Astrocyte (in vitro differentiated cells and primary cell): Measurements from ENCODE around the gene MAG. TPM values are rescaled to one million over a fixed set of nuclear protein-coding genes. Genes with fewer than 3 reads are reported as not detected.

ENCODE experiments used
- DNase-seq: peaks from one replicate; pipeline ENCODE4 v3.0.0-alpha.2; 2010; ENCODE audit warnings: low read depth
- FAIRE-seq: peaks from 2 replicates; lab custom pipeline; 2011; peaks lifted over from hg19 to GRCh38; lab: Jason Lieb, UNC
- H2AFZ ChIP-seq: 2 replicates; pipeline ENCODE4 v1.6.0; 2012; ENCODE audit warnings: low read depth, low read length, inconsistent platforms
- H3K27ac ChIP-seq: 2 replicates; pipeline ENCODE4 v1.5.1; 2011; ENCODE audit warnings: low read depth, low read length, inconsistent platforms
- H3K27me3 ChIP-seq: 2 replicates; pipeline ENCODE4 v1.6.0; 2011; ENCODE audit warnings: low read length, inconsistent platforms; ENCODE audit not compliant: insufficient read depth
- H3K36me3 ChIP-seq: 2 replicates; pipeline ENCODE4 v1.5.1; 2011; ENCODE audit warnings: low read length, inconsistent platforms; ENCODE audit not compliant: insufficient read depth
- H3K4me1 ChIP-seq: 2 replicates; pipeline ENCODE4 v1.5.1; 2011; ENCODE audit warnings: low read length, inconsistent platforms; ENCODE audit not compliant: insufficient read depth
- H3K4me2 ChIP-seq: 2 replicates; pipeline ENCODE4 v1.6.0; 2012; ENCODE audit warnings: low read length, inconsistent platforms
- H3K4me3 ChIP-seq: 2 replicates; pipeline ENCODE4 v1.5.1; 2011; ENCODE audit warnings: low read depth, mild to moderate bottlenecking, low read length, inconsistent platforms; ENCODE audit not compliant: insufficient read depth
- H3K79me2 ChIP-seq: 2 replicates; pipeline ENCODE4 v1.6.0; 2012; ENCODE audit warnings: mild to moderate bottlenecking, low read length, inconsistent platforms; ENCODE audit not compliant: insufficient read depth
- H3K9ac ChIP-seq: 2 replicates; pipeline ENCODE4 v1.6.0; 2012; ENCODE audit warnings: mild to moderate bottlenecking, low read length, inconsistent platforms
- H3K9me3 ChIP-seq: 2 replicates; pipeline ENCODE4 v1.5.1; 2012; ENCODE audit warnings: low read depth, mild to moderate bottlenecking, low read length, inconsistent platforms; ENCODE audit not compliant: insufficient read depth
- H4K20me1 ChIP-seq: 2 replicates; pipeline ENCODE4 v1.6.0; 2012; ENCODE audit warnings: low read length, inconsistent platforms; ENCODE audit not compliant: insufficient read depth
- H3K27ac Mint-ChIP-seq: one replicate; pipeline ENCODE4 v1.8.0; 2021; ENCODE audit warnings: mild to moderate bottlenecking, mixed read lengths; ENCODE audit not compliant: unreplicated experiment
- H3K27me3 Mint-ChIP-seq: one replicate; pipeline ENCODE4 v1.8.0; 2021; ENCODE audit warnings: low read depth, mixed read lengths; ENCODE audit not compliant: unreplicated experiment
- H3K36me3 Mint-ChIP-seq: one replicate; pipeline ENCODE4 v1.8.0; 2021; ENCODE audit warnings: low read depth, mixed read lengths; ENCODE audit not compliant: unreplicated experiment
- H3K4me1 Mint-ChIP-seq: one replicate; pipeline ENCODE4 v1.8.0; 2021; ENCODE audit warnings: low read depth, mixed read lengths; ENCODE audit not compliant: unreplicated experiment
- H3K4me3 Mint-ChIP-seq: one replicate; pipeline ENCODE4 v1.8.0; 2021; ENCODE audit warnings: mild to moderate bottlenecking, moderate library complexity, mixed read lengths; ENCODE audit not compliant: unreplicated experiment
- H3K9me3 Mint-ChIP-seq: one replicate; pipeline ENCODE4 v1.8.0; 2021; ENCODE audit warnings: mild to moderate bottlenecking, mixed read lengths; ENCODE audit not compliant: unreplicated experiment
- EZH2 ChIP-seq: IDR thresholded peaks from 2 replicates; pipeline ENCODE4 v1.6.1; 2012; ENCODE audit warnings: mild to moderate bottlenecking, low read length, inconsistent platforms; ENCODE audit not compliant: insufficient read depth
- total RNA-seq: library from RNA; stranded (reverse); gene quantifications from 2 replicates; pipeline ENCODE4 v1.2.1, GENCODE V29; 2021
- TF ChIP-seq, protein P1 (sequence below): IDR thresholded peaks from 2 replicates; pipeline ENCODE4 v1.5.1; 2011; ENCODE audit warnings: low read depth, mild to moderate bottlenecking, inconsistent platforms, low read length, moderate library complexity; ENCODE audit not compliant: insufficient read depth

The MAG gene
- total RNA-seq, 1 donor from 2014 or later = not detected

DNA sequence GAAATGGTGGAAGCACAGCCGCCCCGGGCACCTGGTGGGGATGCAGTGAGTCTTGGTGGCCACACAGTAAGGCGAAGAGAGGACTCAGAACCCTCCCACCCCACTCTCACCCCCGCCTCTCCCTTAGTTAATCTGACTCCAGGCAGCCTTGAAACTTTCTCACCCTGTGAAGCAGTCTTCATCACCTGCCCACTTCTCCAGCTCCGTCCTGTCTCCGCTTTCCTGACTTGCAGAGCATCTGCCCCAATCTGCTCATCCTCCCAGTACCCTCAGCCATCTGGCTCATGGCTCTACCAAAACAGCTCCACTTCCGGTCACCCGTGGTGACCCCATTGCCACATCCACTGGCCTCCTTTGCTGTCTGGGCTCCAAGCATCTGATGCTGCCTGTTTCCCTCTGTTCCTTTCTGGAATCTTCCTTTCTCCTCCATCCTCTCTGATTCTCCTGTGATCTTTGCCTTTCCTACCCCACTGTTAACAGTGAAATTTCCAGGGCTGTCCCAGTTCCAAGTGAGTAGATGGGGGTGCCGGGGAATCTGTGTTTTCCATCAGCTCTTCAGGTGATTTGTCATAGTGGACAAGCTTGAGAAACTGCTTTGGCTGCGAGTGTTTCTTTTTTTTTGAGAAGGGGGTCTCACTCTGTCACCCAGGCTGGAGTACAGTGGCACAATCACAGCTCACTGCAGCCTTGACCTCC lies 18.9 kb upstream of the MAG start:
- peaks cover 15% of the 10 kb centered on the region for H3K36me3 ChIP-seq
- H3K4me1 ChIP-seq = no peaks in the 10 kb centered on the region
- H3K4me3 Mint-ChIP-seq = peak overlapping the region; percentile 30
- peaks cover 12% of the 10 kb centered on the region for H3K79me2 ChIP-seq
- no peaks in the 10 kb centered on the region for H3K27me3 ChIP-seq
- H3K9ac ChIP-seq = no peak overlapping the region
- no peak for TF ChIP-seq EZH2
- TF ChIP-seq, protein P1, sequence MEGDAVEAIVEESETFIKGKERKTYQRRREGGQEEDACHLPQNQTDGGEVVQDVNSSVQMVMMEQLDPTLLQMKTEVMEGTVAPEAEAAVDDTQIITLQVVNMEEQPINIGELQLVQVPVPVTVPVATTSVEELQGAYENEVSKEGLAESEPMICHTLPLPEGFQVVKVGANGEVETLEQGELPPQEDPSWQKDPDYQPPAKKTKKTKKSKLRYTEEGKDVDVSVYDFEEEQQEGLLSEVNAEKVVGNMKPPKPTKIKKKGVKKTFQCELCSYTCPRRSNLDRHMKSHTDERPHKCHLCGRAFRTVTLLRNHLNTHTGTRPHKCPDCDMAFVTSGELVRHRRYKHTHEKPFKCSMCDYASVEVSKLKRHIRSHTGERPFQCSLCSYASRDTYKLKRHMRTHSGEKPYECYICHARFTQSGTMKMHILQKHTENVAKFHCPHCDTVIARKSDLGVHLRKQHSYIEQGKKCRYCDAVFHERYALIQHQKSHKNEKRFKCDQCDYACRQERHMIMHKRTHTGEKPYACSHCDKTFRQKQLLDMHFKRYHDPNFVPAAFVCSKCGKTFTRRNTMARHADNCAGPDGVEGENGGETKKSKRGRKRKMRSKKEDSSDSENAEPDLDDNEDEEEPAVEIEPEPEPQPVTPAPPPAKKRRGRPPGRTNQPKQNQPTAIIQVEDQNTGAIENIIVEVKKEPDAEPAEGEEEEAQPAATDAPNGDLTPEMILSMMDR = no peak
- no peak overlapping the region for H3K27ac ChIP-seq
- H3K27ac Mint-ChIP-seq = no peak overlapping the region
- peaks cover 15% of the 10 kb centered on the region for H3K36me3 Mint-ChIP-seq
- FAIRE-seq = no peak
- H3K4me2 ChIP-seq = no peak overlapping the region
- no peak for DNase-seq
- H3K9me3 ChIP-seq = no peaks in the 10 kb centered on the region
- no peaks in the 10 kb centered on the region for H3K9me3 Mint-ChIP-seq
- no peak overlapping the region for H2AFZ ChIP-seq
- H3K4me1 Mint-ChIP-seq = no peaks in the 10 kb centered on the region
- peaks cover 26% of the 10 kb centered on the region for H4K20me1 ChIP-seq
- no peaks in the 10 kb centered on the region for H3K27me3 Mint-ChIP-seq
- H3K4me3 ChIP-seq = no peak overlapping the region

- Histone ChIP-seq H3K4me3 (no peak overlapping the region), H3K9me3 (no peaks in the 10 kb centered on the region), H3K4me2 (no peak overlapping the region), H2AFZ (no peak overlapping the region), H4K20me1 (peaks cover 26% of the 10 kb centered on the region), H3K9ac (no peak overlapping the region), H3K27ac (no peak overlapping the region), H3K27me3 (no peaks in the 10 kb centered on the region), H3K36me3 (peaks cover 15% of the 10 kb centered on the region), H3K4me1 (no peaks in the 10 kb centered on the region), H3K79me2 (peaks cover 12% of the 10 kb centered on the region)
- DNase-seq (no peak), FAIRE-seq (no peak)
- no peaks in the 10 kb centered on the region for H3K27me3 Mint-ChIP-seq
- TF ChIP-seq, protein P1 = no peak
- TF ChIP-seq EZH2 = no peak
- H3K27ac Mint-ChIP-seq = no peak overlapping the region
- peaks cover 15% of the 10 kb centered on the region for H3K36me3 Mint-ChIP-seq
- H3K4me3 Mint-ChIP-seq = no peak overlapping the region
- H3K4me1 Mint-ChIP-seq = no peaks in the 10 kb centered on the region
- H3K9me3 Mint-ChIP-seq = no peaks in the 10 kb centered on the region
Measured at GRCh38 chr19:35273686-35274259, 18.2 kb upstream of the MAG start.

DNA sequence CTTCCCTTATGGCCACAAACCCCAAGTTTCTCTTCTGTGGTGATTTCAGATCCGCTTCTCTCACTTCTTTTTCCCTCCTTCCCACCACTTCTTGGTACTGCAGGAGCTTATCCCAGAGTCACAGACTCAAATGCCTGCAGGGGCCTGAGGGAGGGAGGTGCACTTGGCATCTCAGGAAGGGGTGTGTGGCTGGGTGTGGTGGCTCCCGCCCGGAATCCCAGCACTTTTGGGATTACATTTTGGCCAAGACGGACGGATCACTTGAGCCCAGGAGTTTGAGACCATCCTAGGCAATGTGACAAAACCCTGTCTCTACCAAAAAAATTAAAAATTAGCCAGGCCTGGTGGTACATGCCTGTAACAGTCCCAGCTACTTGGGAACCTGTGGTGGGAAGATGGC lies 17.6 kb upstream of the MAG start:
- H3K4me3 ChIP-seq = no peak overlapping the region
- no peaks in the 10 kb centered on the region for H3K27me3 ChIP-seq
- no peaks in the 10 kb centered on the region for H3K27me3 Mint-ChIP-seq
- no peak overlapping the region for H3K4me2 ChIP-seq
- no peaks in the 10 kb centered on the region for H3K9me3 Mint-ChIP-seq
- H3K9ac ChIP-seq = no peak overlapping the region
- H3K4me3 Mint-ChIP-seq = no peak overlapping the region
- H2AFZ ChIP-seq = no peak overlapping the region
- peaks cover 15% of the 10 kb centered on the region for H3K36me3 ChIP-seq
- H3K27ac ChIP-seq = no peak overlapping the region
- H3K36me3 Mint-ChIP-seq = peaks cover 15% of the 10 kb centered on the region
- peaks cover 12% of the 10 kb centered on the region for H3K79me2 ChIP-seq
- no peak for FAIRE-seq
- no peaks in the 10 kb centered on the region for H3K4me1 ChIP-seq
- H4K20me1 ChIP-seq = peaks cover 26% of the 10 kb centered on the region
- no peaks in the 10 kb centered on the region for H3K9me3 ChIP-seq
- TF ChIP-seq, protein P1 = no peak
- TF ChIP-seq EZH2 = no peak
- no peak overlapping the region for H3K27ac Mint-ChIP-seq
- H3K4me1 Mint-ChIP-seq = no peaks in the 10 kb centered on the region
- DNase-seq = no peak
